OCI-LY3 (cell line): ENCODE data around the gene LILRB3.

Experiments used
- H2AFZ ChIP-seq: fragments of 200-600, 300-600 bp; shearing (Covaris generic); 2 replicates; pipeline ENCODE4 v1.6.0; 2014; ENCODE audit warnings: antibody characterized with exemption, low read depth, low read length
- H3K27ac ChIP-seq: fragments of 200-600, 300-600 bp; sonication (generic); 2 replicates; pipeline ENCODE4 v1.5.1; 2014; ENCODE audit warnings: mild to moderate bottlenecking, low read length, moderate library complexity, mixed read lengths
- H3K27me3 ChIP-seq: fragments of 200-600, 300-600 bp; sonication (generic); 2 replicates; pipeline ENCODE4 v1.6.1; 2014; ENCODE audit warnings: low read depth, low read length, mixed read lengths
- H3K36me3 ChIP-seq: fragments of 200-600, 300-600 bp; sonication (generic); replicated peaks from 2 replicates; pipeline ENCODE3; 2014; ENCODE audit warnings: low read depth, low read length, mixed read lengths
- H3K4me1 ChIP-seq: fragments of 300-600, 200-600 bp; sonication (generic); 2 replicates; pipeline ENCODE4 v1.6.1; 2014; ENCODE audit warnings: low read length, mixed read lengths
- H3K4me2 ChIP-seq: fragments of 200-600, 300-600 bp; sonication (generic); 2 replicates; pipeline ENCODE4 v1.6.1; 2014; ENCODE audit warnings: low read length, mixed read lengths
- H3K4me3 ChIP-seq: fragments of 300-600, 200-600 bp; sonication (generic); 2 replicates; pipeline ENCODE4 v1.5.1; 2014; ENCODE audit warnings: antibody characterized with exemption, mild to moderate bottlenecking, low read length, moderate library complexity
- H3K79me2 ChIP-seq: fragments of 300-600, 200-600 bp; shearing (Covaris generic); 2 replicates; pipeline ENCODE4 v1.6.1; 2014; ENCODE audit warnings: mild to moderate bottlenecking, low read length, mixed read lengths
- H3K9ac ChIP-seq: fragments of 300-600, 200-600 bp; shearing (Covaris generic); 2 replicates; pipeline ENCODE4 v1.6.0; 2014; ENCODE audit warnings: mild to moderate bottlenecking, low read length, moderate library complexity
- H3K9me3 ChIP-seq: fragments of 200-600, 300-600 bp; shearing (Covaris generic); 2 replicates; pipeline ENCODE4 v1.6.1; 2014; ENCODE audit warnings: low read length, mixed read lengths; ENCODE audit not compliant: insufficient read depth
- H4K20me1 ChIP-seq: fragments of 200-600, 300-600 bp; sonication (generic); 2 replicates; pipeline ENCODE4 v1.6.1; 2016; ENCODE audit warnings: low read length, mixed read lengths; ENCODE audit not compliant: insufficient read depth
- EZH2phosphoT487 ChIP-seq: fragments of 200-600 bp; shearing (Covaris generic); IDR thresholded peaks from 2 replicates; pipeline ENCODE4 v1.6.1; 2018; ENCODE audit warnings: antibody characterized with exemption, mixed run types, low read depth
- TF ChIP-seq, protein P1 (sequence below): fragments of 200-600, 300-600 bp; sonication (generic); IDR thresholded peaks from 2 replicates; pipeline ENCODE4 v1.5.1; 2014; ENCODE audit warnings: antibody characterized with exemption, low read length, low read depth

The LILRB3 gene

DNA sequence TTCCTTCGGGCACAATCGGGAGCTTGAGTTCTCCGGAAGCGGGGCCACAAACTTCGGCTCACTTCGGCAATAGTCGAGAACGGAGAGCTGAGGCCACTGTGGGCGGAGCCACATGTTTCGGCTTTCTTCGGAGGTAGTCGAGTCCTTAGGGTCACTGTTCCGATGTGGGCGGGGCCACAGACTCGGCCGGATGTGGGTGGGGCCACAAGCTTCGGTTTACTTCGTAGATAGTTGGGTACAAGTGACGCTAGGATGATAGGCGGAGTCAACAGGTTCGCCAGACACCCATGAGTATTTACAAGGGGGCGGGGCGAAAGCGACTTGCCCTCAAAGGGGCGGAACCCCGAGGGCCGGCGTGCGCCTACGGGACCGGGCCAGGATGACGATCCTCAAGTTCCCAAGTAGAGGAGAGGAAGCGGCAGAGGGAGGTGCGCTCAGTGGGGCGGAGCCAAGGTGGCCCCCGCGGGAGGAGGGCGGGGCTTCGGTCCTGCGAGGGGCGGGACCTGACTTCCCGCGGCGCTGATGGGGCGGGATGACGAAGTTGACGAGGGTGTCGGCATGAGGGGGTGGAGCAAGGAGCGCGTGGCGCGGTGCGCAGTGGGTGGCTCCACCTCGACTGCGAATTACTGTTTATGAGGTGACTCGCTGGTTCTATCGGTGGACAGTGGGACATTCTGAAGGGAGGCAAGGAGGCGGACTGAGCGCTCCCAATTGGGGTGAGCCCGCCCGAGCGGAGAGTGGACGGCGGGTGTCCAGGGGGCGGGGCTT, 32.9 kb downstream of the LILRB3 start:
- no peaks in the 10 kb centered on the region for H3K27me3 ChIP-seq
- peaks cover 25% of the 10 kb centered on the region for H3K79me2 ChIP-seq
- peak overlapping the region; percentile 66 for H3K4me2 ChIP-seq
- H3K9ac ChIP-seq: peak overlapping the region; percentile 93
- H3K36me3 ChIP-seq: peaks cover 22% of the 10 kb centered on the region
- peak overlapping the region; percentile 76 for H2AFZ ChIP-seq
- H3K4me1 ChIP-seq: peaks cover 16% of the 10 kb centered on the region
- peak overlapping the region; percentile 83 for H3K4me3 ChIP-seq
- no peaks in the 10 kb centered on the region for H3K9me3 ChIP-seq
- H4K20me1 ChIP-seq: no peaks in the 10 kb centered on the region
- peak overlapping the region; percentile 89 for H3K27ac ChIP-seq
- TF ChIP-seq, protein P1, sequence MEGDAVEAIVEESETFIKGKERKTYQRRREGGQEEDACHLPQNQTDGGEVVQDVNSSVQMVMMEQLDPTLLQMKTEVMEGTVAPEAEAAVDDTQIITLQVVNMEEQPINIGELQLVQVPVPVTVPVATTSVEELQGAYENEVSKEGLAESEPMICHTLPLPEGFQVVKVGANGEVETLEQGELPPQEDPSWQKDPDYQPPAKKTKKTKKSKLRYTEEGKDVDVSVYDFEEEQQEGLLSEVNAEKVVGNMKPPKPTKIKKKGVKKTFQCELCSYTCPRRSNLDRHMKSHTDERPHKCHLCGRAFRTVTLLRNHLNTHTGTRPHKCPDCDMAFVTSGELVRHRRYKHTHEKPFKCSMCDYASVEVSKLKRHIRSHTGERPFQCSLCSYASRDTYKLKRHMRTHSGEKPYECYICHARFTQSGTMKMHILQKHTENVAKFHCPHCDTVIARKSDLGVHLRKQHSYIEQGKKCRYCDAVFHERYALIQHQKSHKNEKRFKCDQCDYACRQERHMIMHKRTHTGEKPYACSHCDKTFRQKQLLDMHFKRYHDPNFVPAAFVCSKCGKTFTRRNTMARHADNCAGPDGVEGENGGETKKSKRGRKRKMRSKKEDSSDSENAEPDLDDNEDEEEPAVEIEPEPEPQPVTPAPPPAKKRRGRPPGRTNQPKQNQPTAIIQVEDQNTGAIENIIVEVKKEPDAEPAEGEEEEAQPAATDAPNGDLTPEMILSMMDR: no peak
- TF ChIP-seq EZH2phosphoT487: no peak

DNA sequence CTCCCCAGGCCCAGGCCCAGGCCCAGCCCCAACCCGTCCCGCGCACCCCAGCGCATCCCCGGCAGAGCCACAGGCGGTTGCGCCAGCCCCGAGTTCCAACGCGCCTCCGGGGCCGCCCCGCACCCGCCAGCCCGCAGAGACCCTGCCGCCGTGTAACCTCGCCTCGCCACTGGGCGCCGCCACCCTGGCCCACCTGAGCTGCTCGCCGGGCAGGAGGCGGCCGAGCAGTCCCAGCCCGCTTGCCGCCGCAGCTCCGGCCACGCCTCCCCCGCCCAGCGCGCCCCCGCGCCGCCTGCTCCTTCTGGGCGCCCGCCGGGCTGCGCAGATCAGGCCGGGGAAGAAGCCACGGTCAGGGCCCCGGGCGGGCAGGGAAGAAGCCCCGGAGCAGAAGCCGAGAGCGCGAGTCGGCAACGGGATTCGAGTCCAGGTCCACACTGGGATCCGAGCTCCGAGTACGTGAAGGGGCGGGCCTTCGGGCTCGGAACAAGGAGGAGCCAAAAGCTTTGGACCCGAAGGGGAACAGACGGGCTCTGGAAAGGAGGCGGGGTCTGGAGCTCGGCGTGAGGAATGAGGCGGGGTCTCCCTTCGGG, 33.6 kb downstream of the LILRB3 start, which contains the start of gene MBOAT7:
Gene MBOAT7 (minus strand): TSS at position 436 of the 590 bp plus-strand sequence. CDS start 1,072 bp downstream, outside the sequence.
- Histone ChIP-seq H3K27me3 (no peaks in the 10 kb centered on the region), H3K9me3 (no peaks in the 10 kb centered on the region), H3K4me2 (peak within 1 kb of the TSS; percentile 99), H3K9ac (peak within 1 kb of the TSS; percentile 93), H3K4me1 (peaks cover 16% of the 10 kb centered on the region), H4K20me1 (no peaks in the 10 kb centered on the region), H3K79me2 (peaks cover 25% of the 10 kb centered on the region), H2AFZ (peak within 1 kb of the TSS; percentile 76), H3K4me3 (peak within 1 kb of the TSS; percentile 83), H3K36me3 (peaks cover 17% of the 10 kb centered on the region), H3K27ac (peak within 1 kb of the TSS; percentile 89)
- no peak for TF ChIP-seq EZH2phosphoT487
- TF ChIP-seq, protein P1: peak; percentile 49

DNA sequence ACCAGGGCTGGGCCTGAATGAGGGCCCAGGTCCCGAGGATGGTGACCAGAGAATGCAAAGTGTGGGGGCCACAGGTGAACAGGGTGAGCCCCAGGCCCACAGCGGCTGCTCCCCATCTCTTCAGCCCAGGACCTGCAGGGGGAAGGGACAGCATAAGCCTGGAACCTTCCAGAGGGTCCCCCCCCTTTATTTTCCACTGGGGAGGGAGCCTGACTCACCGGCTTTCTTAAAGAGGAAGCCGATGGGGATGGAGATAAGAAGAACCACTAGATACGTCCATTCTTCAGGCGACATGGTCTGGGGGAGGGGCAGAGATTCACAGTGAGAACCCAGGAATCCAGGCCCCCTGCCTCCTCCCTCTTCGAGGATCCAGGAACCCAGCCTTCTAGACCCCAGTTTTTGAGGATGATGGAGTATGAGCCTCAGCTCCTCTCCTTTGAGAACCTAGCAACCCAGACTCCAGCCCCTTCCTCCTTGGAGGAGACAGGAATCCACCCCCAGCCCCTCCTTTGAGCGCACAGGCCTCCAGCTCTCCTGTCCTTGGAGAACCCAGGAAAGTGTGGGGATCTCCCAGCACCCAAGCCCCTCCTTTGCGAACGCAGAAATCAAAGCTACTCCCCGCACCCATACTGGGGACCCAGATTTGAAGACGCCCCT, 34.5 kb downstream of the LILRB3 start:
- Histone ChIP-seq H3K79me2 (peaks cover 25% of the 10 kb centered on the region), H3K4me2 (peak overlapping the region; percentile 99), H3K36me3 (peaks cover 14% of the 10 kb centered on the region), H3K9me3 (no peaks in the 10 kb centered on the region), H3K27me3 (no peaks in the 10 kb centered on the region), H4K20me1 (no peaks in the 10 kb centered on the region), H3K4me3 (peak overlapping the region; percentile 83), H2AFZ (no peak overlapping the region), H3K9ac (peak overlapping the region; percentile 87), H3K4me1 (peaks cover 16% of the 10 kb centered on the region), H3K27ac (peak overlapping the region; percentile 89)
- TF ChIP-seq EZH2phosphoT487: no peak
- TF ChIP-seq, protein P1: no peak

- Histone ChIP-seq H3K27ac (no peak overlapping the region), H3K36me3 (peaks cover 8% of the 10 kb centered on the region), H3K27me3 (no peaks in the 10 kb centered on the region), H3K4me3 (no peak overlapping the region), H2AFZ (no peak overlapping the region), H4K20me1 (no peaks in the 10 kb centered on the region), H3K4me1 (peaks cover 10% of the 10 kb centered on the region), H3K9me3 (no peaks in the 10 kb centered on the region), H3K79me2 (peaks cover 18% of the 10 kb centered on the region), H3K4me2 (no peak overlapping the region), H3K9ac (no peak overlapping the region)
- TF ChIP-seq, protein P1: no peak
- no peak for TF ChIP-seq EZH2phosphoT487
Measured at GRCh38 chr19:54186934-54187381, 35.8 kb downstream of the LILRB3 start.
